Neuronal stem cell (in vitro differentiated cells): ENCODE measurements around the gene CLMN.

Experiments used
- DNase-seq: peaks from one replicate; pipeline ENCODE4 v3.0.0-alpha.2; 2013; ENCODE audit warnings: low spot score
- H2AFZ ChIP-seq: one replicate; pipeline ENCODE4 v1.6.1; 2013; ENCODE audit warnings: mild to moderate bottlenecking, low read length, inconsistent platforms
- H2AK5ac ChIP-seq: 2 replicates; pipeline ENCODE4 v1.6.1; 2013; ENCODE audit warnings: low read depth, mild to moderate bottlenecking, inconsistent platforms, low read length, moderate library complexity, mixed read lengths
- H2BK120ac ChIP-seq: 2 replicates; pipeline ENCODE4 v1.6.1; 2013; ENCODE audit warnings: low read depth, mild to moderate bottlenecking, inconsistent platforms, low read length, moderate library complexity, mixed read lengths
- H2BK12ac ChIP-seq: one replicate; pipeline ENCODE4 v1.6.1; 2013; ENCODE audit warnings: low read length, inconsistent platforms
- H2BK15ac ChIP-seq: 2 replicates; pipeline ENCODE4 v1.6.1; 2013; ENCODE audit warnings: mild to moderate bottlenecking, low read length, inconsistent platforms, mixed read lengths
- H2BK5ac ChIP-seq: one replicate; pipeline ENCODE4 v1.6.1; 2013; ENCODE audit warnings: inconsistent platforms, mild to moderate bottlenecking, low read length, moderate library complexity
- H3K14ac ChIP-seq: one replicate; pipeline ENCODE4 v1.6.1; 2013; ENCODE audit warnings: low read length, inconsistent platforms
- H3K18ac ChIP-seq: 2 replicates; pipeline ENCODE4 v1.6.1; 2013; ENCODE audit warnings: low read length, inconsistent platforms
- H3K23ac ChIP-seq: 2 replicates; pipeline ENCODE4 v1.6.1; 2013; ENCODE audit warnings: low read depth, mild to moderate bottlenecking, mixed read lengths, low read length, inconsistent platforms; ENCODE audit not compliant: poor library complexity
- H3K27ac ChIP-seq: replicated peaks from 3 replicates; pipeline ENCODE4 v1.5.1; 2013; ENCODE audit warnings: low read length, inconsistent platforms
- H3K27me3 ChIP-seq, 3 experiments: 2 replicates each; pipeline ENCODE4 v1.6.1; 2013; ENCODE audit warnings: low read length in 3 of 3, mild to moderate bottlenecking in 2 of 3, inconsistent platforms in 1 of 3, low read depth in 1 of 3, mixed read lengths in 1 of 3, moderate library complexity in 1 of 3; ENCODE audit not compliant: control insufficient read depth in 3 of 3, insufficient read depth in 3 of 3
- H3K36me3 ChIP-seq, 2 donors: replicated peaks in 1 of 2; 2 replicates each; pipeline ENCODE4 v1.6.1; 2013; ENCODE audit warnings: low read length in 2 of 2; ENCODE audit not compliant: control insufficient read depth in 2 of 2, insufficient read depth in 2 of 2
- H3K4ac ChIP-seq: 2 replicates; pipeline ENCODE4 v1.6.1; 2013; ENCODE audit warnings: inconsistent platforms, mild to moderate bottlenecking, low read length, moderate library complexity
- H3K4me1 ChIP-seq, 2 donors: 1 replicate in 1 of 2; 2 replicates in 1 of 2; pipeline ENCODE4 v1.6.1; 2013; ENCODE audit warnings: low read length in 2 of 2, low read depth in 1 of 2; ENCODE audit not compliant: control insufficient read depth in 2 of 2, insufficient read depth in 1 of 2
- H3K4me2 ChIP-seq: one replicate; pipeline ENCODE4 v1.6.1; 2013; ENCODE audit warnings: mild to moderate bottlenecking, low read length, inconsistent platforms; ENCODE audit not compliant: insufficient read depth, poor library complexity, severe bottlenecking
- H3K4me3 ChIP-seq, 2 donors: 2 replicates each; pipeline ENCODE4 v1.5.1; 2013; ENCODE audit warnings: low read length in 2 of 2, mild to moderate bottlenecking in 2 of 2, inconsistent platforms in 1 of 2, moderate library complexity in 1 of 2
- H3K79me1 ChIP-seq: one replicate; pipeline ENCODE4 v1.6.1; 2013; ENCODE audit warnings: low read depth, mild to moderate bottlenecking, inconsistent platforms, low read length, moderate library complexity
- H3K9ac ChIP-seq: one replicate; pipeline ENCODE4 v1.6.1; 2013; ENCODE audit warnings: mild to moderate bottlenecking, low read depth, low read length, inconsistent platforms; ENCODE audit not compliant: poor library complexity
- H3K9me3 ChIP-seq, 2 donors: replicated peaks in 1 of 2; 2 replicates each; pipeline versions ENCODE3 to v1.6.1; 2013; ENCODE audit warnings: low read length in 2 of 2, mild to moderate bottlenecking in 2 of 2, inconsistent platforms in 1 of 2, low read depth in 1 of 2, mixed read lengths in 1 of 2, moderate library complexity in 1 of 2; ENCODE audit not compliant: control insufficient read depth in 2 of 2, insufficient read depth in 1 of 2
- H4K8ac ChIP-seq: one replicate; pipeline ENCODE4 v1.6.1; 2013; ENCODE audit warnings: low read depth, mild to moderate bottlenecking, inconsistent platforms, low read length, moderate library complexity
- H4K91ac ChIP-seq: one replicate; pipeline ENCODE4 v1.6.1; 2013; ENCODE audit warnings: low read length, low read depth, mild to moderate bottlenecking, inconsistent platforms; ENCODE audit not compliant: poor library complexity
- WGBS, 2 donors: extraction: QIAGEN DNeasy Blood & Tissue Kit; methylation state at CpG; one replicate each; pipeline ENCODE4 v1.1.7; 2013; ENCODE audit warnings: missing lambda C conversion rate in 2 of 2, mixed read lengths in 1 of 2; ENCODE audit not compliant: insufficient read length in 2 of 2, insufficient replicate concordance in 1 of 2; ENCODE audit errors: extremely low coverage in 2 of 2; 5-methylcytosine and 5-hydroxymethylcytosine counted together

CLMN gene

GRCh38 chr14:95303552-95303951 lies 16.2 kb downstream of the CLMN start:
- no peaks in the 10 kb centered on the region for H3K36me3 ChIP-seq
- no peak overlapping the region for H3K23ac ChIP-seq
- no peak overlapping the region for H3K4ac ChIP-seq
- H2BK15ac ChIP-seq, result no peak overlapping the region
- no peak overlapping the region for H4K8ac ChIP-seq
- no peak overlapping the region for H3K14ac ChIP-seq
- peaks cover 0 to 7% of the 10 kb centered on the region in 2 donors for H3K4me1 ChIP-seq
- H3K9me3 ChIP-seq, result peaks cover 0 to 1% of the 10 kb centered on the region in 2 donors
- DNase-seq, result no peak
- no peak overlapping the region for H2BK12ac ChIP-seq
- no peak overlapping the region for H2AK5ac ChIP-seq
- no peak overlapping the region for H2BK5ac ChIP-seq
- no peak overlapping the region for H2AFZ ChIP-seq
- no peak overlapping the region for H3K4me2 ChIP-seq
- peaks cover 1% of the 10 kb centered on the region for H3K79me1 ChIP-seq
- H3K27me3 ChIP-seq, result no peaks in the 10 kb centered on the region
- H3K9ac ChIP-seq, result no peak overlapping the region
- H2BK120ac ChIP-seq, result no peak overlapping the region
- no peak overlapping the region for H4K91ac ChIP-seq
- no CpG with 5 or more reads among the region's 4 CpGs for WGBS, 2 donors
- H3K18ac ChIP-seq, result no peak overlapping the region
- H3K4me3 ChIP-seq, result no peak overlapping the region
- H3K27ac ChIP-seq, result no peak overlapping the region

GRCh38 chr14:95302667-95303506 lies 16.8 kb downstream of the CLMN start:
- no peak overlapping the region for H3K9ac ChIP-seq
- no peak overlapping the region for H2BK12ac ChIP-seq
- no peaks in the 10 kb centered on the region for H3K27me3 ChIP-seq
- no peak for DNase-seq
- no peak overlapping the region for H3K14ac ChIP-seq
- H3K4ac ChIP-seq, result no peak overlapping the region
- H3K9me3 ChIP-seq, result peaks cover 0 to 1% of the 10 kb centered on the region in 2 donors
- H4K91ac ChIP-seq, result no peak overlapping the region
- H4K8ac ChIP-seq, result no peak overlapping the region
- H2AK5ac ChIP-seq, result no peak overlapping the region
- no peak overlapping the region for H2BK5ac ChIP-seq
- no peak overlapping the region for H2BK120ac ChIP-seq
- H3K4me2 ChIP-seq, result no peak overlapping the region
- H2AFZ ChIP-seq, result no peak overlapping the region
- WGBS, 2 donors, result no CpG with 5 or more reads among the region's 10 CpGs
- peaks cover 0 to 7% of the 10 kb centered on the region in 2 donors for H3K4me1 ChIP-seq
- no peak overlapping the region for H3K4me3 ChIP-seq
- no peak overlapping the region for H3K27ac ChIP-seq
- peaks cover 1% of the 10 kb centered on the region for H3K79me1 ChIP-seq
- no peak overlapping the region for H3K18ac ChIP-seq
- no peak overlapping the region for H2BK15ac ChIP-seq
- no peak overlapping the region for H3K23ac ChIP-seq
- no peaks in the 10 kb centered on the region for H3K36me3 ChIP-seq

GRCh38 chr14:95301527-95302187 lies 18.1 kb downstream of the CLMN start:
- WGBS, 2 donors, result no CpG with 5 or more reads among the region's 6 CpGs

More at GRCh38 chr14:95301527-95302187, 18.1 kb downstream of the CLMN start:
- Histone ChIP-seq H3K4me2 (no peak overlapping the region), H3K18ac (no peak overlapping the region), H2BK5ac (no peak overlapping the region), H2AFZ (no peak overlapping the region), H3K4ac (no peak overlapping the region), H3K14ac (no peak overlapping the region), H2BK120ac (no peak overlapping the region), H2BK15ac (no peak overlapping the region), H3K23ac (no peak overlapping the region), H4K8ac (no peak overlapping the region), H3K4me1 (peaks cover 0 to 7% of the 10 kb centered on the region in 2 donors), H3K27ac (no peak overlapping the region), H3K79me1 (peaks cover 1% of the 10 kb centered on the region), H3K9ac (no peak overlapping the region), H3K9me3 (peaks cover 0 to 1% of the 10 kb centered on the region in 2 donors), H3K27me3 (no peaks in the 10 kb centered on the region), H2AK5ac (no peak overlapping the region), H3K36me3 (no peaks in the 10 kb centered on the region), H3K4me3 (no peak overlapping the region), H2BK12ac (no peak overlapping the region), H4K91ac (no peak overlapping the region)
- DNase-seq, result no peak
